Adrenal gland (tissue), 5 donors: ENCODE measurements around the gene MIGA2.

Experiments
- POLR2A ChIP-seq, 2 donors: fragments of 450-650 bp; IDR thresholded peaks; one replicate each; pipeline ENCODE4 v1.6.1; 2017; ENCODE audit warnings: antibody characterized with exemption in 2 of 2, mild to moderate bottlenecking in 2 of 2, moderate library complexity in 1 of 2
- TF ChIP-seq, protein P1 (sequence below), 6 experiments: fragments of 450-650 bp in 4 of 6; fragments of 200-600 bp in 2 of 6; sonication (generic) in 1 of 6; IDR thresholded peaks; 1 replicate in 5 of 6; 2 replicates in 1 of 6; pipeline versions ENCODE4 v1.5.1 to v1.8.0; 2016 to 2021; ENCODE audit warnings: antibody characterized with exemption in 6 of 6, mild to moderate bottlenecking in 2 of 6, moderate library complexity in 1 of 6
- donor health status: DM: no; HTN: no; CAD: no.

DNA sequence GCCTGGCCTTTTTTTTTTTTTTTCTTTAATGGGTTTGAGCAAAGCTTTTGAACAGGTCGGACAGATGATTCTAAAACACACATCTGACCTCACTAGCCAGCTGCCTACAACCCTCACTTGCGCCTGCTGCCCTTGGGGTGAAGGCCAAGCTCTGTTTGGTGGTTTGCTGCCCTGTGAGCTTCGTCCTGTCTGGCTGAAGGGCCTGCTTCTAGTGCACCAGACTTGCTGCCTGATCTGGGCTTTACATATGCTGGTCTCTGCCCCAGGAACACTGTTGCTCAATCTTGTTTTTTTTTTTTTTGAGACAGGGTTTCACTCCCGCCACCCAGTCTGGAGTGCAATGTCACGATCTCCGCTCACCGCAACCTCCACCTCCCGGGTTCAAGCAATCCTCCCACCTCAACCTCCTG lies 28.1 kb downstream of the MIGA2 start:
- TF ChIP-seq, protein P1, sequence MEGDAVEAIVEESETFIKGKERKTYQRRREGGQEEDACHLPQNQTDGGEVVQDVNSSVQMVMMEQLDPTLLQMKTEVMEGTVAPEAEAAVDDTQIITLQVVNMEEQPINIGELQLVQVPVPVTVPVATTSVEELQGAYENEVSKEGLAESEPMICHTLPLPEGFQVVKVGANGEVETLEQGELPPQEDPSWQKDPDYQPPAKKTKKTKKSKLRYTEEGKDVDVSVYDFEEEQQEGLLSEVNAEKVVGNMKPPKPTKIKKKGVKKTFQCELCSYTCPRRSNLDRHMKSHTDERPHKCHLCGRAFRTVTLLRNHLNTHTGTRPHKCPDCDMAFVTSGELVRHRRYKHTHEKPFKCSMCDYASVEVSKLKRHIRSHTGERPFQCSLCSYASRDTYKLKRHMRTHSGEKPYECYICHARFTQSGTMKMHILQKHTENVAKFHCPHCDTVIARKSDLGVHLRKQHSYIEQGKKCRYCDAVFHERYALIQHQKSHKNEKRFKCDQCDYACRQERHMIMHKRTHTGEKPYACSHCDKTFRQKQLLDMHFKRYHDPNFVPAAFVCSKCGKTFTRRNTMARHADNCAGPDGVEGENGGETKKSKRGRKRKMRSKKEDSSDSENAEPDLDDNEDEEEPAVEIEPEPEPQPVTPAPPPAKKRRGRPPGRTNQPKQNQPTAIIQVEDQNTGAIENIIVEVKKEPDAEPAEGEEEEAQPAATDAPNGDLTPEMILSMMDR (IDR thresholded peaks at IDR 0.05): no peak
- no peak for TF ChIP-seq POLR2A (IDR thresholded peaks at IDR 0.05)
